Stimulated activated CD8-positive, alpha-beta memory T cell treated with anti-CD3 and anti-CD28 coated beads, Interleukin-15, amount 100 ng/mL, for 48 hours (primary cell): ENCODE measurements around the gene HLA-DQB1.
"Not testable (repeated sequence)": the region's sequence is repeated elsewhere in the genome, so short reads cannot be mapped to it uniquely, and the experiment has no call there.

Experiments
- DNase-seq, 2 donors: peaks; one replicate each; pipeline ENCODE4 v3.0.0-alpha.2; 2020; ENCODE audit warnings: low read depth in 2 of 2

Gene HLA-DQB1

DNA sequence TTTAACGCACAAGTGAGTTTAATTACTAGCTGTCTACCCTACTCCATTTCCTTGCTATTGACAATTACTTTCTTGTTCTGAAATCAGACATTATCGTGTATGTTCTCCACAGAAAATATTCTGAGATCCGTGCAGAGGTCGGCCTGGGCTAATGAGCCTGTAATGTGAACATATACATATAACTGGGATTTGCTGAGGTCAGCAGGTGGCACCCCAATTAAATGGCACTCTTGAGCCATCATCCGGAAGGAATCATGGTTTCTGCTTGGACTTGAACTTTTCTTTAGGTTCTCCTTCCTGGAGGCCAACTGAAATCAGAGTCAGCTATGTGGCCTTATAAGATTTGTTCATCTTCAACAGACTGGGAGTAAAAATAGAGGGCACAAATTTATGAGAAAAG, 3.6 kb downstream of the HLA-DQB1 start:
- DNase-seq = no peak

DNA sequence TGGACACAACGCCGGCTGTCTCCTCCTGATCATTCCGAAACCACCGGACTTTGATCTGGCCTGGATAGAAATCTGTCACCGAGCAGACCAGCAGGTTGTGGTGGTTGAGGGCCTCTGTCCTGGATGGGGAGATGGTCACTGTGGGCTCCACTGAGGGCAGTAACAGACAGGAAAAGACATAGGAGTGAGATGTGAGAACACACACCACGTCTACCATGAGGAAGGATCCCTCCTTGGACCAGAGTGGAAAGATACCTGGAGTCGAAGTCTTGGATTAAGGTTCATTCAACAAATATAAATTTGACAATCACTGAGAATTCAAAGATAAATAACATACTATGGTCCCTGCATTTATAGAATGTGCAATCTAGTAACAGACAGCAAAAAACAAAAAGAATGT, 4.4 kb downstream of the HLA-DQB1 start:
- no peak for DNase-seq

DNA sequence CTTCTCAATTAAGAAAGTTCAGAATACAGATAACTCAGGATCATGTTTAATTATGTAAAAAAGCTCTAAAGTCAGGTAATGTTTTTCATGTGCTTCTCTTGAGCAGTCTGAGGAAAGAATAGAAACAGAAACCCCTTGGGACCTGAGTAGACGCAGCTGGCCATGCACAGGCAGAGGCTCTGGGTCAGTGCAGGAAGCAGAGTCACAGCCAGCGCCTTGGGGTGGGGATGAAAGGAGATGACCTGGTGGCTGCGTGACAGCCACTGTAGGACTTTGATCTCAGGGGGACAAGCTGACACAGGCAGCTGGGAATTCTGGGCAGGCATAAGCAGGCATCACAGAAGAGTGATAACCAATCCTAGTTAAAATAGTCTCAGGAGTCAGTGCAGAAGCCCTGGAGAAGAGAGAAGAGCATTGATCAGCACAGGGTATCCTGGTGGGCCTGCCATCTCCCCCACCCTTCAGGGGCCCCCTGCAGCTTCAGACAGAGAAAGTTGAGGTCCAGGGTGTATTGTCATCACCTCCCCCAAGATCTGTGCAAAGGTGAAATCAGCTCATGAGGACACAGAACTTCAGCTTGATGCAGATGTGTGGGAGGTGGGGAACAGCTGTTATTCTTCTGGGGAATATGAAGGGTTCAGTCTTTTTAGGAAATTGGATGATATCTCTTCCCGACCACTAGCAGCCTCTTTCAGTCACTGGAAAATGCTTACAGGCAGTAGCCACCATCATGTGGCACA, 6.4 kb downstream of the HLA-DQB1 start:
- DNase-seq = no peak

DNA sequence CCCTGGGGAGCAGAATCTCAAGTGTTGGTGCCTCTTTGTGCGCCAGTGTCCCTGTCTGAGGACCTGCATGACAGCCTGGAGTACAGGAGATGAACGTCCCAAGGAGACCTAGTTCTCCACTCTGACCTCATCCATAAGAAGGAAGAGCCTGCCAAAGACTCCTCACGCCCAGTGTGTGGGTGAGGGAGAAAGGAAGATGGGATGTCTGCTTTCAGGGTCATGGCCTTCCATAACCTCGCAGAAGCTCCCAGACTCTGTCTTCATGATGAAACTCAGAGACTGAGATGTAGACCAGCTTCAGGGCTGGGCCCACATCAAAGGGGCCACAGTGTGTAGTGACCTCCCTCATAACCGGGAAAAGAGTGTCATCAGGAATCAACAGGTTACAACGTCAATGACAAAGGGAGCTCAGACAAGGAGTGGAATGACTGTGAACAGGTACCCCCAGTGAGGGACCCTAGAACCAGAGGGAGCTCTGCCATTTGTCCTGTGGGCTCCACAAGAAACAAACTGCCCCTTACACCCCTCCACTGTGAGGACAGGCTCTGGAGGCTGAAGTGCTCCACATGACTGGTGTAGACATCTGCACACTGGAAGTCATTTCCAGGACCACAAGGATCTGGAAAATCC, 8.1 kb downstream of the HLA-DQB1 start:
- no peak for DNase-seq

DNA sequence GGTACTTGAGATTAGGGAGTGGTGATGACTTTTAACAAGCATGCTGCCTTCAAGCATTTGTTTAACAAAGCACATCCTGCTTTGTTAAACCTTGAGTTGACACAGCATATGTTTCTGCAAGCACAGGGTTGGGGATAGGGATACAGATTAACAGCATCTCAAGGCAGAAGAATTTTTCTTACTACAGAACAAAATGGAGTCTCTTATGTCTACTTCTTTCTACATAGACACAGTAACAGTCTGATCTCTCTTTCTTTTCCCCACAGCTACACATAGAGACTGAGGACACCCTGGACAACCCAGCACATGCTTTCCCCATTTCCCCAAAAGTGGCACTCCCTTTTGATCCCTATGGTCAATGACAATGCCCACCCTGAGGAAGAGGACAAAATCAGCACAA, 8.6 kb downstream of the HLA-DQB1 start:
- DNase-seq = not testable (repeated sequence)

DNA sequence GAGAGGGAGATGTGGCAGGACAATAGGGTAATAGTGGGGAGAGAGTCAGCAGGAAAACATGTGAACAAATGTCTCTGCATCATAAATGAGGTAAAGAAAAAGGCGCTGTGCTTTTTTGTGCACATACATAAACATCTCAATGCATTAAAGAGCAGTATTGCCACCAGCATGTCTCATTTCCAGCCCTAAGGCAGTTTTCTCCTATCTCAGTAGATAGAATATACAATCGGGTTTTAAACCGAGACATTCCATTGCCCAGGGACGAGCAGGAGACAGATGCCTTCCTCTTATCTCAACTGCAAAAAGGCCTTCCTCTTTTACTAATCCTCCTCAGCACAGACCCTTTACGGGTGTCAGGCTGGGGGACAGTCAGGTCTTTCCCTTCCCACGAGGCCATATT, 9.1 kb downstream of the HLA-DQB1 start:
- not testable (repeated sequence) for DNase-seq

DNA sequence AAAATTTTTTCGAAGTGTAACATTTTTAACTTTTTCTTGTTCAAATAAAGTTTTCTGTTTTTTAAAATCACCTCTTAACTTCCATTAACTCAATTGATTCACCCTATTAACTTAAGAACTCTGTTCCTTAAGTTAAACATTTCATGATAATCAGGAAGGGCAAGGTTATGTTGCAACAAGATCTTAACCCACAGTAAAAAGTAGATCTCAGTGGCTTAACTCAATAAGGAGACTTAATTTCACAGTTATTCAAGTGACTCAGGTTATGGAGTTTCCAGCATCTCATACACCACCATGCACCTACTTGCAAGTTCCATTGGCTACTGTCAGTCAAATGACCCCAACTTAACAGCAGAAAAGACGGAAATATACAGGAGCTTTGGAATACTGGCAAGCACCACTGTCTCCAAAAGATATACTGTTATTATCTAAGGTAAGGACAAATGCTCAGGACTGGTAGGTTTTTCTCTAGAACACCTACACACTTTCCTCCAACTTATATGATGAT, 11.2 kb downstream of the HLA-DQB1 start:
- DNase-seq = no peak

DNA sequence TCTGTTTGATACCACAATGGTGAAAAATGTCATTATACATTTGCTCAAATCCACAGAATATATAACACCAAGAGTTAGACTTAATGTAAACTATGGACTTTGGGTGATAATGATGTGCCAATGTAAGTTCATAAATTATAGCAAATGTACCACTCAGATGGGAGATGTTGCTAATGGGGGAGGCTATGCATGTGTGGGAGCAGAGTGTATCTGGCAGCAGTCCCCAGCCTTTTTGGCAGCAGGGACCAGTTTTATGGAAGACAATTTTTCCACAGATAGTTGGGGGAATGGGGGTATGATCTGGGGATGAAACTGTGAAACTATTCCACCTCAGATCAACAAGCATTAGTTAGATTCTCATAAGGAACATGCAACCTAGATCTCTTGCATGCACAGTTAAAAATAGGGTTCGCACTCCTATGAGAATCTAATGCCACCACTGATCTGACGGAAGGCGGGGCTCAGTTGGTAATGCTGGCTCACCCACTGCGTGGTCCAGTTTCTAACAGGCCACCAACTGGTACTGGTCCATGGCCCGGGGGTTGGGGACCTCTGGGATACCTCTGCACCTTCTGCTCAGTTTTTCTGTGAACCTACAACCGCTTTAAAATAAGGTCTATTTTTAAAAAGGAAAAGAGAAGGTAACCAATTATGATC, 21.3 kb downstream of the HLA-DQB1 start:
- no peak for DNase-seq

DNA sequence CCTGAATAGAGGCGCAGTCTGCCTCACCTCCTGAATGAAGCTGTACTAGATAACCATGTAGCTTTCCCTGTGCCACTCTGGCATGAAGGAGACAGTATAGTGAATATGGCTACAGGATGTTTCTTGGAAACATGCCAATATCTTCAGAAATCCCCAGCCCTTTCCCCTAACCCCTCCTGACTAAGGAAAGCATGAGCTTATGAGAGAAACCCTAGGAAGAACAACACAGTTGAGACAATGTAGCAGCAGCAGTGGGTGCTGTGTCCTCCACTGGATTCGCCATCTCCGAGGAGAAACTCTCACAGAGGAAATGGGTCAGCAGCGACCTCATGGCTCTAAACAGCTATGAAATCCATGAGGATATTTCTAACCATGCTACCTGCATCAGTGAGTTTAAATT, 22.6 kb downstream of the HLA-DQB1 start:
- no peak for DNase-seq

DNA sequence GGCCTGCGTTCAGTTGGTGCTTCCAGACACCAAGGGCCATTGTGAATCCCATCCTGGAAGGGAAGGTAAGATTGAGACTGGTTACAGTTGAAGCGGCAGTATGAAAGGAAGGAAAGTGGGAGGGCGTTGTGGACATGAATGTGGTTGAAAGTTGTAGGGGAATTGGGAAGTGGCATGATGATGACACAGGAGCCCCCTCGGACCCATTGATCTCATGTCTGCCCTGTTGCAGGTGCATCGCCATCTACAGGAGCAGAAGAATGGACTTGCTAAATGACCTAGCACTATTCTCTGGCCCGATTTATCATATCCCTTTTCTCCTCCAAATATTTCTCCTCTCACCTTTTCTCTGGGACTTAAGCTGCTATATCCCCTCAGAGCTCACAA, 23.7 kb downstream of the HLA-DQB1 start:
- DNase-seq = no peak

DNA sequence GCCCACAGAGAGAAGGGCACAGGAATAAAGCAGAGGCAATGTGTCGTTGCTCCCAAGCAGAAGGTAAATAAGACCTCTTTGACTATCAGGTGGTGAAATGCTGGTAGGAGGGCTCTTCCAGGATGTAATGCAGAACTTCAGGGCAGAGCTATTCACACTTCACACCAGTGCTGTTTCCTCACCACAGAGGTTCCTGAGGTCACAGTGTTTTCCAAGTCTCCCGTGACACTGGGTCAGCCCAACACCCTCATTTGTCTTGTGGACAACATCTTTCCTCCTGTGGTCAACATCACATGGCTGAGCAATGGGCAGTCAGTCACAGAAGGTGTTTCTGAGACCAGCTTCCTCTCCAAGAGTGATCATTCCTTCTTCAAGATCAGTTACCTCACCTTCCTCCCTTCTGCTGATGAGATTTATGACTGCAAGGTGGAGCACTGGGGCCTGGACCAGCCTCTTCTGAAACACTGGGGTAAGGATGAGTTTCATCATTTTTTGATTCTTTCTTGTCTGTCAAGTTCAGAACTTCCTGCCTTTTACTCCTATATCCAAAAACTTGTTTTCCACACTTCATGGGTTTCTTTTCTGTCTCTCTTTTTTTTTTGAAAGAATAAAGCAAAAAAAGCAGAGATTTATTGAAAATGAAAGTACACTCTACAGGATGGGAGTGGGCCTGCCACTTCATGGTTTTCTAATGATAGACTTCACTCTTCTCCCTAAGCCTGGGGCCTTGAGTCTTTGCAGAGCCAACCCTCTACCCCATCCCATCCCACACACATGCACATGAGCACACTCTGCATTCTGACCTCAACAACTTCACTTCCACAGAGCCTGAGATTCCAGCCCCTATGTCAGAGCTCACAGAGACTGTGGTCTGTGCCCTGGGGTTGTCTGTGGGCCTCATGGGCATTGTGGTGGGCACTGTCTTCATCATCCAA, 24.4 kb downstream of the HLA-DQB1 start:
- DNase-seq = not testable (repeated sequence)

DNA sequence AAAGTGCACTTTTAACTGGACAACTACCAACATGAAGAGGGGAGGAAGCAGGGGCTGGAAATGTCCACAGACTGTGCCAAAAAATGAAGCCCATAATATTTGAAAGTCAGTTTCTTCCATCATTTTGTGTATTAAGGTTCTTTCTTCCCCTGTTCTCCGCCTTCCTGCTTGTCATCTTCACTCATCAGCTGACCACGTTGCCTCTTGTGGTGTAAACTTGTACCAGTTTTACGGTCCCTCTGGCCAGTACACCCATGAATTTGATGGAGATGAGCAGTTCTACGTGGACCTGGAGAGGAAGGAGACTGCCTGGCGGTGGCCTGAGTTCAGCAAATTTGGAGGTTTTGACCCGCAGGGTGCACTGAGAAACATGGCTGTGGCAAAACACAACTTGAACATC, 25.3 kb downstream of the HLA-DQB1 start:
- no peak for DNase-seq

DNA sequence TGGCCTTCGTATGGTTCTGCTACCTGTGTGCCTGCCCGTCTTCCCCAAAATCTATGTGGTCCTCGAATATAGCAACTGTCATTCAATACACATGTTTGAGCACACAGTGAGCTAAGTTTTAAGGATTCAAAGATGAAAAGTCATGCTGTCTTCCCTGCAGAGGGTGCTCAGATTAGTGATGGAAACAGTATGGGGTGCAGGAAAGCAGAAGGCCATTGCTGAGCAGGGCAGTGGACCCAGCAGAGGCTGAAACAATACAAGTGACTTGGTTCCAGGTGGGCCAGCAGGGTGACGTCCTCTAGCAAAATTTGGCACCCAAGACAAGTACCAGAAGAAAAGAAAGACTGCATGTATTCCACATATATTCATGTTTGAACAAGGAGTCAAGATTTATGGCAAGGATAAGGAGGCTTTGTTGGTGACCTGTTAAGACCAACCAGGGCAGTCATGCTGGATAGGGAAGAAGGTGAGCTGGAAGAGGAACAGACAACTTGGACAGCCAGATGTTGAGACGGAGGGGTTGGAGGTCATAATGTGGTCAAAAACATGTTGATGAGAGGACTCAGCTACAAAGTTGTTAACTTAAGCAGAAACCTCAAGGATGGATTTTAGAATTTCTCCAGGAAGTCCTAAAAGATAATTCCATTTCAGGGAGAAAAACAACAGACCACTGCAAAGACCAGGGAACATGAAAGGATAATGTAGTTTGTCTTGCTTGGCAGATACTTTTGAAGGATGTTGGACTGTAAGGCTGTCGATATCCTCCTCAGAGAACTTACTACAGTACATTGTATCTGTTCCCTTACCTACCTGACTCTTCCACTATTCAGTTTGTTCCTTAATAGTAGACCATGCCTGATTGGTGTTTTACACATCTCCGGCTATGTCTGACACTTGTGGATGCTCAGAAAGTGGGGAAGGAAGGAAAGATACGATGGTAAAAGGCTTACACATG, 26.7 kb downstream of the HLA-DQB1 start:
- DNase-seq = no peak

DNA sequence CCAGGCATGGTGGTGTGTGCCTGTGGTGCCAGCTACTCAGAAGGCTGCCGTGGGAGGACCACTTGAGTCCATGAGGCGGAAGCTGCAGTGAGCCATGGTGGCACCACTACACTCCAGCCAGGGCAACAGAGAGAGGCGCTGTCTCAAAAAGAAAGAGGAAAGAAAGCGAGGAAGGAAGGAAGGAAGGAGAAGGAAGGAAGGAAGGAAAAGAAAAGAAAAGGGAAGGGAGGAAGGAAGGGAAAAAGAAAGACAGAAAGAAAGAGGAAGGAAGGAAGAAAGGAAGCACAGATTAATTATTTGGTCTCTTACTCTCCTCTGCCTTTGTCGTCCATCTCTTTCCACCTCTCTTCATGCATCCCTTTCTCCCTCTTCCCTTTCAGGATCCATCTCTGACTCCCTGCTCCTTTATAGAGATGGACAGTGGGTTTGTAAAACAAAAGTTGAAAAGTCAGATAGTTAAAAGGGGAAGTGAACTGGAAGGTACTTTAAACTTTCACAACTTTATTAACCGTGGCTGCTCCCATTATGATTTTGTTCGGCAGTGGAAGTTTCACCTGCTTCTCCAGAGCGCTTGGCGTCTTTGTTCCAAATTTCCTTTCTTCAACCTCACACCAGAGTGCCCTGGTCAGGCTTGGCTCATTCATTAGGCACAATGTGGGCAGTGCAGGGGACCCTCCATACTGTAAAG, 27.8 kb downstream of the HLA-DQB1 start:
- DNase-seq = no peak

DNA sequence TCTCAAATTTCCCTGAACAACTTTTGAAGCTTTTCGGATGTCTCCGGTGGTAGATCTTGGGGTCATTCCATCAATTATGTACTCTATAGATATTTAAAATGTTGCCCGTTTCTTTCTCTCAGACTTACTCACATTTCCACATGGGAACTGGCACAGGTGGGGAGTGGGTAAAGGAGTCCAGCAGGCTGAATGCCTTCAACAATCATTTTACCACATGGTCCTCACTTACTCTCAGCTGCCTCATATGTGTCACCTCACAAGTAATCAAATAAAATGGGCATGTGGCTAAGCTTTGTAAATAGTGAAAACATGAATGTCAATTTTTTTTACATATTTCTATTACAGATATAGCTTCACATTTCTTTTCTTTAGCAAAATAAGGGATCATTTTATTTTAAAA, 28.6 kb downstream of the HLA-DQB1 start:
- DNase-seq = no peak

DNA sequence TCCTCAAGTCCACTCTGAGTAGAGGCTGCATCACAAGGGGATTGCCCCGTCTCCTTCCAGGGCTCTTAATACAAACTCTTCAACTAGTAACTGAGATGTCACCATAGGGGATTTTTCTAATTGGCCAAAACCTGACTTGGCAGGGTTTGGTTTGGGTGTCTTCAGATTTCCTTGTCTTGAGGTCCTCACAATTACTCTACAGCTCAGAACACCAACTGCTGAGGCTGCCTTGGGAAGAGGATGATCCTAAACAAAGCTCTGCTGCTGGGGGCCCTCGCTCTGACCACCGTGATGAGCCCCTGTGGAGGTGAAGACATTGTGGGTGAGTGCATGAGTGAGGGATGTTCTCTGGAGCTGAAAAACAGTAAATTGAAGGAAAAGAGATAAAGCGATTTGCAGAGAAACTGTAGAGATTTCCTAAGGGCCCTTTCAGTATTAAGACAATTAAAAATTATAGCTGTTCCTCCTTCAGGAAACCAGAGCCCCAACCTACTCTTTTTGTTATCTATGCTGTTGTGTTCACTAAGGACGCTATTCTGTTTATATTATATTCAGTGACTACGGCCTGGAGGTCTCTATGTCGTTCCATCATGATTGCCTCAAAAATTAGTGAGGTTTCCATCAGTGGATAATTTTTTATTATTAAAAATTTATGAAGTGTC, 29.1 kb downstream of the HLA-DQB1 start, which contains the start of gene HLA-DQA1:
HLA-DQA1 (plus strand) TSS at position 188 of the 662 bp plus-strand sequence; CDS start at position 241, 53 bp downstream.
- no peak for DNase-seq

DNA sequence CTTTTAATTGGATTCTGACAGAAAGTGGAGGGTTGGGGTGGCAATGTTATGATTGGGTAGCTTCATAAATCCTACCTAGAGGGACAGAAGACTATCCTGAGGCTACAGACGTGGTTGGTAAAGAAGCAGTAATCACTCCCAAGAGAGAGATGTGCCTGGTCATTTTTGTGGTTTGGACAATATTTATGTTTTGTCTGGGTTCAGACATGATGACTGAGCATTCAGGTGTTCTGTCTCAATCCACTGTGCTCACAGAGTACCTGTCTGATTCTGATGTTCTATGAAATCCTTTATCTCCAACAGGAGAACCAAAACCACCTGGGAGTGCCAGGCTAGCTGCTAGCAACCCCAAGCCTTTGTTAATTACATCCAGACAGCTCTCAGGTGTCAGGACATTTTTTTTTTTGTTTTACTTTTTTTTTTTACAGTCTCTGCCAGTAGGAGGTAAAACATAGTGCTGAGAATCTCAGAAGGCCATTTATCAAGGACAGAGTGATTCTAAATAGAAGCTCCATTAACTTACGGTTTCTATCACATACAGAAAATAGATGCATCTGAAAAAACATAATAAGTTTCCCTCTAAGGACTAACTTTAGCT, 30.8 kb downstream of the HLA-DQB1 start:
- DNase-seq = no peak

DNA sequence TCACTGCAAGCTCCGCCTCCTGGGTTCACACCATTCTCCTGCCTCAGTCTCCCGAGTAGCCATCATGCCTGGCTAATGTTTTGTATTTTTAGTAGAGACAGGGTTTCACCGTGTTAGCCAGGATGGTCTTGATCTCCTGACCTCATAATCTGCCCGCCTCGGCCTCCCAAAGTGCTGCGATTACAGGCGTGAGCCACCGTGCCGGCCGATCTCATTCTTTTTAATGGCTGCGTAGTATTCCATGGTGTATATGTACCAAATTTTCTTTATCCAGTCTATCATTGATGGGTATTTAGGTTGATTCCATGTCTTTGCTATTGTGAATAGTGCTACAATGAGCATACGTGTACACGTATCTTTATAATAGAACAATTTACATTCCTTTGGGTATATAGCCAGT, 36.7 kb downstream of the HLA-DQB1 start:
- not testable (repeated sequence) for DNase-seq

DNA sequence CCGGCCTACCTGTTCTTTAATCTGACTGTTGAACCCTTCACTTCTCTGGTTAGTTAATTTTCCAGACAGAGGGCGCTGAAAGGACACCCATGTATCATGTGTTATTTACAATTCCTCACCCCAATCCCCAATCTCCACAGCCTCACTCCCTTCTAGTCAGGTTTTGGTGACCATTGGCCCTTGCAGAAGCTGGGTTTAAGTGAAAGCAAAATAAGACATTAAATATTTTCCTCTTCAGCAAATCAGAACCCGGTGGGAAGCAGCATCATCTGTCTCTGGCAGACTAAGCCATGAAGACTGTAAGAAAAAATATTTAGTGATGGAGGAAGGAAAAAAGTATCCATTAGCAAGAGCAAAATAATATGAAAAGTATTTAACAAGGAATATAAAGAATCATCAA, 38.6 kb downstream of the HLA-DQB1 start:
- DNase-seq = no peak
